ENCODE results near the gene OSBPL3.
"Not testable (repeated sequence)": the region's sequence is repeated elsewhere in the genome, so short reads cannot be mapped to it uniquely, and the experiment has no call there.

Gene OSBPL3

GRCh38 chr7:24917510-24918239 is 62.3 kb downstream of the OSBPL3 start:
- no peak for DNase-seq (ENCODE audit: low spot score)

- DNase-seq (ENCODE audit: low spot score) = no peak
Measured at GRCh38 chr7:24916463-24917040, 63.4 kb downstream of the OSBPL3 start.

DNA sequence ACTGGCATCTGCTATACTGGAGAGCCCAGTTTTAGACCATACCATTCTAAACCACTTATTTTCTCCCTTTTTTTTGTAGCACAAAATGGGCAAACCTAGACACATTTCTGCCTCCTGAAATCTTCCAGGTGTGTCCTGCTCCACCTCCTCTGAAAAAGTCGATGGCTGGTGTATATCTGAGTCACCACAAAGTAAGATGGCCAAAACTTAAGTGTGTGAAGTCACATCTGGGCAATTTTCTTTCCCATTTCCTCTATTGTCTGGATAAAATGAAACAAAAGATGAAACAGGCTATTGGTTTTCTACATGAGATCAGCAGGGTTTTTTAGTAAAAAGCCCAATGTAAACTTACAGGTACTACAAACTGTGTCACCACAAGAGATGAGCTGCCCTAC is 65.5 kb downstream of the OSBPL3 start:
- no peak for DNase-seq (ENCODE audit: low spot score)

DNA sequence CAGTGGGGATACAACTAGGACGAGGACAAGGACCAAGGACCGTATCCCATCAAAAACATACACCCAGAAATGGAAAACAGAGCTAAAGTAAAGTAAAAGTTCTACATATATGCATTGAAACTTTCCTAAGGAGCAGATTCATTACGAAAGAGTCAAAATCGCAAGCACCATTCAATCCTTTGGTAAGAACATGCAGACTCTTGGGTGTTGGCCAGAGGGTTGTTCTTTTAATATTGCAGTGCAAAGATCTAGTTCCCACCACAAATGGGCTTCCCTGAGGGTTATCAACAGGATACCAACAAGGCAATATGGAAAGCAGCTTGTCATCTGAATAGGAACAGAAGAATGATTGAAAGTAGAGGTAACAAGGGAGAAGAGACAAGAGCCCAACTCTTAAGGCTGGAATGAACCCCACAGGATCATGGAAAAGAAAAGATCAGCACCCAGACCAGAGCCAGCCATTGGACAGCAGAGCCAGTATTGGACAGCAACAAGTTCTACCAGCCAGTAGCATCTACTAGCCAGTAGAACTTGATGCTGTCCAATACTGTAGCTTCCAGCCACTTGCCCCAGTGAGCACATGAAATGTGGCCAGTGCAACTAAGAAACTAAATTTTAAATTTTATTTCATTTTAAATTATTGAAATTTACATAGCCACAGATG is 66.0 kb downstream of the OSBPL3 start:
- no peak for DNase-seq (ENCODE audit: low spot score)

GRCh38 chr7:24912874-24913514 is 67.0 kb downstream of the OSBPL3 start:
- no peak for DNase-seq (ENCODE audit: low spot score)

- no peak for DNase-seq (ENCODE audit: low spot score)
Measured at GRCh38 chr7:24912424-24912823, 67.6 kb downstream of the OSBPL3 start.

DNA sequence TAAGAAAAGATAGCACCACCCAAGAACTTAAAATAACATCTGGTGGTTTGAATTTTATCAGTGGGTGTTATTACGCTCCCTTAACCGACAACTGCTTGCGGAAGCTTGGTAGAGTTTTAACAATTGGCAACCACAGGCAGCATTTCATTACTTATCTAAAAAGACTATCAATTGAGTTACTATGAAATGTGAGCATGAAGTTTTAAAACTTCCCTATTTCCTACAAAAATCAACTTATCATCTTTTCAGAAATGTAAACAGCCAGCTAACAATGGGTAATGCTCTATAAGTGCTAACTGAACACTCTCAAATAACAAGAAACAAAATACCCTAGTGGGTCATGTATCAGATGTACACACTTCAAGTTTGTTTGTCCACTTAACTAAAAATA is 68.8 kb downstream of the OSBPL3 start:
- no peak for DNase-seq (ENCODE audit: low spot score)

DNA sequence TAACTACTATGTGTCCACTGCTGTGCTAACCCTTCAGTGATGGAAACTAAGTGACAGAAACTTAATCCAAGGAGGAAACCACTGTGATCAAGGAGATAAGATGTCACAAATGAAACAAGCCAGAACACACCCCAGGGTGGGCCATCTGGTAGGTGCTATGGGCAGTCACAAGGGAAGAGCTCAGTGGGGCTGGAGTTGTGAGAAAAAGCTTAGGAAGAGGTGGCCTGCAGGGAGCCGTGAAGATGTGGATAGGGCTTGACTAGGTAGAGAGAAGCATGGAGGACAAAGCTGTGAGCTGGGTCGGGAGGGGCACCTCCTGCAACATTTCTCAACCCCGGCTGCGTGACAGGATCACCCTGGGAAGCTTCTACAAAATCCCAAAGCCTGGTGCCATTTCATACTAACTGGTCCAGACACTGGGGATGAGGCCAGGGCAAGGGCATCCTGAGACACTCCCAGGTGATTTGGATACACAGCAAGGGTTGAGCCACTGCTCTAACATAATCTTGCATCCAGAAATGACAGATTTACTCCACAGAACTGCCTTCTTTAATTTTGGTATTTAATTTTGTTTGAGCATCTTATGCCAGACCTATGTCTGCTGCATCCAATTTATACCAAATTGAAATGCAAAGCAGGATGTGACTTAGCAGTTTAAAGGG is 69.3 kb downstream of the OSBPL3 start:
- DNase-seq (ENCODE audit: low spot score) = no peak

DNA sequence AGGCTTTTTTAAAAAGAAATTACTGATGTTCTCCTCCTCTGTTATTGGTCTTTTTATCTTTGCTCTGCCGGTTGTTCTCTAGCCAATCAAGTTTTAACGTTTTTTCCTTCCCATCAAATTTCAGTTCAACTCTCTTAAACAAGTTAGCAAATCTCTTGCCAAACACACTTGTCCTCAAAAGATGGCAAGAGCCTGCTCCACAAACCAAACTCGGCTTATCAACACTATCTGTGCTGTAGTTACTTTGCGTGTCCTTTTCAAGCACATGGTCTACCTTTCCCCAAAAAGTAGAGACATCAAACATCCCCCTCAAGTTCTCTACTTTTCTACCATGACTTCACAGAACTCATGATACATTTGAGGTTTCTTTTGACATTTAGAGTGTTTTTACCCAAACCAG is 71.3 kb downstream of the OSBPL3 start:
- DNase-seq (ENCODE audit: low spot score) = no peak

DNA sequence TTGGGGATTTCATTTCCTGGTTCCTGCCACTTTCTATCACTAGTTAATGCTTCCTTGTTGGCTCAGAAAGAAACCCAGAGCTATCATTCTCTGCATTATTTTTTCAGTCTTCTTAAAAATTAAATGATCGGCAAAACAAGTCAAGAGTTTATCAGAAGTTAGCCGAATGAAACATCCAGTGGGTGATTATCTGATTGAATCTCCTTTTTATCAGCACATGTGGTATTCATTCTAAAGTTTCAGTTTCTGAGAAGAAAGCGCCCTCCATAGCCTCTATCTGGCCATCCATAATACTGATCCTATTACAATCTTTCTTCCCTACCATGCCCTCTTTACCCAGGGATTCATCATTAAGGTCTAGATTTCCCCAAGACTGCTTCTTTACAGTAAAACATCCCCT is 71.8 kb downstream of the OSBPL3 start:
- DNase-seq (ENCODE audit: low spot score) = no peak

DNA sequence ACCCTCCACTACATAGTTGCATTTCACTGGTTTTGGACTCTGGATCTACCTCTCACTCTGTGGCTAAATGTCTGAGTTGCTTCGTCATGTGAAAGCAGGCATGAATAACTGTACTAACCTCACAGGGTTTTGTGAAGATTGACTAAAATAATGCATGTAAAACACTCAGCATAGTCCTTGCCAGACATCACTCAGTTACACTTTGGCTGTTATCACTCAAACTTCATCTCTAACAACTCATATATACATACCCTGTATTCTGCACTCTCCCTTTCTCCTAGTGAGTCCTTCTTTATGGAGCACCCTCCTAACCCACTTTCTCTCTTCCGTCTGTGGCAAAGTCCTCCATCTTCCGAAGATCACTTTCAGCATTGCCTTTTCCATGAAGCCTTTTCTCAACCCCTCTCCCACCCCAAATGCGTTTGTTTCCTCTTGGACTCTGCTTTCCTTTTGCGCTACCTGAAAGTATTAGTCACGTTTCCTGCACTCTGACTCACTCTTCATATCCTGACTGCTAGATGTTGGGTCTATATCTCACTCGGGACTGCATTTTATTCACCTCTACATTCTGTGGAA is 72.6 kb downstream of the OSBPL3 start:
- peak; percentile 82 for DNase-seq (ENCODE audit: low spot score)

- no peak for DNase-seq (ENCODE audit: low spot score)
Measured at GRCh38 chr7:24905996-24906770, 73.8 kb downstream of the OSBPL3 start.

GRCh38 chr7:24903992-24904391 is 76.0 kb downstream of the OSBPL3 start:
- DNase-seq (ENCODE audit: low spot score) = not testable (repeated sequence)

- DNase-seq (ENCODE audit: low spot score) = no peak
Measured at GRCh38 chr7:24903559-24903958, 76.4 kb downstream of the OSBPL3 start.

- no peak for DNase-seq (ENCODE audit: low spot score)
Measured at GRCh38 chr7:24902931-24903330, 77.0 kb downstream of the OSBPL3 start.

GRCh38 chr7:24902276-24902675 is 77.7 kb downstream of the OSBPL3 start:
- no peak for DNase-seq (ENCODE audit: low spot score)

DNA sequence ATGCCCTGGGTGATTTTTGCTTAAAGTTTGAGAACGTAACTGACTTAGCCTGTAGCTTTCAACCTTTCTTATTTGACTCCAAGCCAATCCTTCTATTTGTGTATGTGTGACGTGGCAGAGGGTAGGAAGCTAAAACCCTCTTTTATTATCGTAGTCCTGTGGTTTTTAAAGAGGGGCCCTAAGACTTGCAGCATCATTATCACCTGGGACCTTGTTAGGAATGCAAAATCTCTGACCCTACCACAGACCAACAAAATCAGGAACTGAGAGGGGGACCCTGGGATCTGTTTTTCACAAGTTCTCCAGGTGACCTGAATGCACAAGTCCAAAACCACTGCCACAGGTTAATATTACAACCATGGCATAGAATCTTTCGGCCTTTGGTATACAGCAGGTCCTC is 80.1 kb downstream of the OSBPL3 start:
- no peak for DNase-seq (ENCODE audit: low spot score)

DNA sequence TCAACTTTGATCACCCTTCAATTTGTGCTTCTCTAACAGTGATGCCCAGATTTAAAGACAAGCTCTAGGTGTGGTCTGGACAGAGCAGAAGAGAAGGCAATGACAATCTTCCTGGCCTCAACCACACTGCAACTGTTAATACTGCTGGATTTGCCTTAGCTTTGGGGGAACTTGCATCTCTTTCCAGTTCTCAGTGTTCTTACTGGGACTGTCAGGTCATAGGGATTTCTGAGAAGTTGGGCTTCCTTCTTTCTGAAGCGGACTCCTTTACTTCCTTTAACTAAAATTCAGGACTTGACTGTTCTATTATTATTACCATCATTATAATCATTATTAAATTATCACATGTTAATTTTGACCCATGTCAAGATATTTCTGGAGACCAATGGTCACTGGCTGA is 80.8 kb downstream of the OSBPL3 start:
- no peak for DNase-seq (ENCODE audit: low spot score)

GRCh38 chr7:24898691-24899090 is 81.3 kb downstream of the OSBPL3 start:
- peak; percentile 44 for DNase-seq (ENCODE audit: low spot score)

- DNase-seq (ENCODE audit: low spot score) = no peak
Measured at GRCh38 chr7:24896031-24896501, 83.9 kb downstream of the OSBPL3 start.
